ENCODE measurements around the gene FSIP1.

The FSIP1 gene

DNA sequence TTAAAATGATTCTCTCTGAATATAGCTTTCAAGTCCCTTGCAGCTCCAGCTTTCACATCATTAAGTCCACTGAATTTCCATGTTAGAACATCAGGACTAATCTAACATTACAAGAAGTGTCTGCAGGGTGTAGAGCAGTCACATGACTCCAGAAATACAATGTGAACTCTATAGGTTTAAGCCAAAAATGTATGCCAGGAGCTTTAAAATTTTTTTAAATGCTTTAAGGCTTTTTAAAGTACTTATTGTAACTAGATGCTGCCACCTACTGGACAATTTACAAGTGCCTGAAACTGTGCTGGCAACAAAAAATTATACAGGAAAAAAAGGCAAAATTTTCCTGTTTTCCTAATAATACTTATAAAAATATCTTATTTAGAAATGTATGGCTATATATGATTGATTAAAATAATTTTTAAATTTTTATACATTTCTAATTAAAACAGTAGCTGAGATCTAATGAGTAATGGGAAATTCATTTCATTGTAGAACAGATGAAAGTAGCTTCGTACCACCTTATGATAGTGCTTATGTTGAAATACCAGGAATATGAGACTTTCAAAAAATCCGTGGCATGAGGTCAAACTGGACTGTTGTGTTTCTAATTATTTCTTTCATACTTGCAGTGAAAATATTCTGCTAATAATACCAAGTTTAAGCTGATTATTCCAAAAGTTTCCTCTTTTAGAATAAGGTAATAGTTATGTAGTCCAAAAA is 25.7 kb downstream of the FSIP1 start:
- peak; percentile 55 to 63 for DNase-seq (ENCODE audit: low read depth in 2 of 2)

DNA sequence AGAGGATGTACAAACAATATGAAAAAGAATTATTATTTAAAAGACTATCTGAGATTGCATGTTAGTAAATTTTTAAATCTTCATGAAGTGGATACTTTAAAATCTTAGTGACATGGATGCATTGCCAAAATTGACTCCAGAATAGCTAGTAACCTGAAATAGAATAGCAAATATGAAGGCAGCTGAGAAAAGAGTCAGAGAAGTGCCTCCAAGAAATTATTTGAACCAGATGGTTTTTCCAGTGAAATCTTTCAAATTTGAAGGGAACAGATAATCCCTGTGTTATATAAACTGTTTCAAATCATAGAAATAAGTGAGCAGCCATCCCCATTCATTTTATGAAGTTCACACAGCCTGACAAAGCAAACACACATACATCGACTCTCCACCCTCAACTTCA is 29.6 kb downstream of the FSIP1 start:
- no peak for DNase-seq (ENCODE audit: low read depth in 2 of 2)

DNA sequence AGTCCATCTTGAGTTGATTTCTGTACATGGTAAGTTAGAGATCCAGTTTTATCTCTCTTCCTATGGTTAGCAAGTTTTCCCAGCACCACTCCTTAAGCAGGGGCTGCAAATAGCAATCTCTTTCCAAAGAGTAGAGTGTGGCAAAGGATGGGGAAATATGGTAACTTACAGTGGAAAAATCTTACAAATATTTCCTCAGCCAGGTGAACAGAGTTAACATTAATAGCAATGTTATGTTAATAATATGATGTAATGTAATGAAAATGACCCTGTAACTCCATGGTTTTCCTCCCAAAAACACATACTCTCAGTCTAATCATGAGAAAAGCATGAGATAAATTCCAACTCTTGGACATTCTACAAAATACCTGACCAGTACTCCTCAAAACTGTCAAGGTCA is 30.4 kb downstream of the FSIP1 start:
- DNase-seq (ENCODE audit: low read depth in 2 of 2): no peak

DNA sequence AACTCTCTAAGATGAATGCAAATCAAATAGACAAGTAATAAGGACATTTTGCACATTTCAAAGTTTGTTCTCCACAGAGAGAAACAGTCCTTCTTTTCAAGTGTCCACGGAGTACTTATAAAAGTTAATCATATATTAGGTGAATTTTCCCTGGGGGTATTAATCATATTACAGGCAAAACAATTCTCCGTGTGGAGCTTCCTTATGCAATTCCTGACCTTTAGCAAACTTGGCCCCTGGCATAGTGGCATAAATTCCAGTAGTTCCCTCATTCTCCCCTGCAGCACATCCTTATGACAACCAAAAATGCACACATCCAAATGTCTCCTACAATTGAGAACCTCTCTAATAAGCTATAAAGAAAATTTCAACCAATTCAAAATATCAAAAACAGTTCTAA is 34.4 kb downstream of the FSIP1 start:
- no peak for DNase-seq (ENCODE audit: low read depth in 2 of 2)

DNA sequence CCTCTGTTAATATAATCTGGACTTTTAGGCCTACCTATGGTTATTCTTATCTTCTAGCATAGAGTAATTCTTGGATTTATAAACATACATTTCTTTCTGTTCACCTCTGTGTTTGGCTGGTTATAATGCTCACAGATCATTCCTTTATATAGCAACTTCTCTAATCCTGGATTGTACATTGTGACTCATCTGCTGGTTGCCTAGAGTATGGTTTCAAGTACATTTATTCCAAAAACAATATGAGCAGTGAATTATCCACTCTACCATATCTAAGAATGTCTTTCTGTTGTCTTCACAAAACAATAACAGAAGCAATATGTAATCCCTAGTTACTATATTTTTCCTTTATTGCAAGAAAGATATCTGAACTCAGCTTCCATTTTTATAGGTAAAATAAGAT is 35.3 kb downstream of the FSIP1 start:
- DNase-seq (ENCODE audit: low read depth in 2 of 2): no peak

DNA sequence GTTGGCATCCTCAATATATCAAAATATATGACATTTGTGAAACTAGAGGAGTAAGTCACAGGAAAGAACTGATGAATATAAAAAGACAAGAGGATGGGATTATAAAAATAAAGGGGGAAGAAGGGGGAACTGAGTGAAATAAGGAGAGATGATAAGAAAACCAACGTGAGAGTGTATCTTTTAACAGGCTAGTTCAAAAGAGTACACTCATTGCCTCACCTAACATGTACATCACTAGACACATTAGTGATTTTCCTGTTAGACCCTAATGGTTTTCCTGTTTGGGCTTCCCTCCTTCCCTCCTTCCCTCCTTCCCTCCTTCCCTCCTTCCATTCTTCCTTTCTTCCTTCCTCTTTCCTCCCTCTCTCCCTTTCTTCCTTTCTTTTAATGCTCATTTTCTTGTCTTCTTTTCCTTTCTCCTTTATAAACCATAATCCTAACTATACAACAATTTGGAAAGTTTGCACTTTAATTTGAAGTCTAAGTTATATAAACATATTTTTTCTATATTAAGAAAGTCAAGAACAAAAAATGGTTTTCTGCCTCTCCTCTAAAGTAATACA is 35.8 kb downstream of the FSIP1 start:
- no peak for DNase-seq (ENCODE audit: low read depth in 2 of 2)

DNA sequence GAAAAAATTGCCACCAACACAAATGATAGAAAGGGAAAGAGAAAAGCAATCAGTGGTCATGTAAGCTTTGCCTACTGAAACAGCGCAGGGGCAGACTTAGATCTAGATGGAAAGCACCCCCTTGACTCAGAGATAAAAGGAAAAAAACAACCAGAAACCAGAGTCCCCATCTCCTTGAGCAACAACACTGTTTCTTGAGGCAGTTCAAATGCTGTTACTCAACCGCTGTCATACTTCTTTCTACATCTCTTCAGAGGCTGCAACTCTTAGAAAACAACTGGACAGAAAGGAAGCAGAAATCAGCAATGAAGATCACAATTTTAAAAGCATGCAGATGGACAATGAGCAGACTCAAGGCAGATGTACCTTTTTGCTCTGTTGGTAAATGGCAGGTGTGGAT is 36.5 kb downstream of the FSIP1 start:
- DNase-seq (ENCODE audit: low read depth in 2 of 2): no peak

DNA sequence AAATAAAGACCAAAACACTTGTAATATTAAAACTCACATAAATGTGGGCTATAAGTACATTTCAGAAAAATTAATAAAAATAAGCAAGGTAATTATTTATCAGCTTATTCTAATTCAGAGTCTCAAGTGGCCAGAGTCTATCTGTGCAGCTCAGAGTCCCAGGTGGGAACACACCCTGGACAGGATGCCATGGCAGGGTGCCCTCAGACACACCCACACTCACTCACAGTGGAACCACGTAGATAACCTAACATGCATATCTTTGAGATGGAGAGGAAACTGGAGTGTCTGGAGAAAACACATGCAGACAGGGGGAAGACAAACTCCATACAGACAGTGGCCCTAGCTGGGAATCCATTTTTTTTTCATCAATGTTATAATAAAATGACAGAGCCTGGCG is 37.2 kb downstream of the FSIP1 start:
- no peak for DNase-seq (ENCODE audit: low read depth in 2 of 2)

DNA sequence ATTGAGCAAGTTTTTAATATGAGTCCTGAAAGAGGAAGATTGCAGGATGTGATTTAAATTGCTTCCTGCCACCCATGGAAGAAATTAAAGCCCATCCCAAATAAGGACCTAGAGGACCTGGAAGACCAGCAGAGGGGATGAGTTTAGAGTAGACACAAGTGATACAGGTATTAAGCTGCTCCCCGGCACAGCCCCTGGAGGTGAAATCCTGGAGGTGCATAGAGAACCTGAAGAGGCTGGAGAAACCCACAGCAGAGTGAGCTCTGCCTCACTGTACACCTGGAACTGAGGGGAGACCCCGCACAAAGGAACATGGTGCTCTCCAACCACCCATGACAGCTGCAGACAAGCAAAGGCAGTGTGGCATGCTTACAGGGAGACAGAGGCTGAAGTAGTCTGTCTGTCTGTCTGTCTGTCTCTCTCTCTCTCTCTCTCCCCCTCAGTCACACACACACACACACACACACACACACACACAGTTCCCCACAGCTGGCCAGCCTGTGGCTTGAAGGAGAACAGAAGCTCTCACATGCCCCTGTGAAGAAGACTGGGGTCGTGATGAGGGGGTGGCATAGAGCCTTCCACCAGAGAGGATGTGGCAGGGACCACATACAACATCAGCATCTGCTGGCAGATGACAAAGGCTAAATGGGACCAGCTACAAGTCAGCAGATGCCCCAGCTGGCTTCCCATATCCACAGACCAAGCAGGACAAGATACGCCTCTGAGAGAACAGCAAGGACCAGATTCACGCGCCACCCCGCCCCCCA is 38.1 kb downstream of the FSIP1 start:
- DNase-seq (ENCODE audit: low read depth in 2 of 2): no peak

DNA sequence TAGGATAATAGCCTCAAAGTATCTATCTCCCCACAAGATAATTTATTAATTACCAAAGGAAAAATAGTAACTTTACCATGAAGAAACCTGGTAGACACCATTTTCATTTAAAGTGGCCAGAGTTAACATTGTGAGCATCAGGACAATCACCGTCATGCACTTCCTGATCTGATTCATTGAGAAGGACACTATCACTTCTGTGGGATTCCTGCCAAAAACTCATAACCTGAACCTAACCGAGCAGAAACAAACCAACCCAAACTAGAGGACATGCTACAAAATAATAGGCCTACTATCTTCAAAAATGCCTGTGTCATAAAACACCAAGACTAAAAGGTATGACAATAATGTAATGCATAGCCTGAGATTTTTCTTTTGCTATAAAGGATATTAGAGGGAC is 39.0 kb downstream of the FSIP1 start:
- no peak for DNase-seq (ENCODE audit: low read depth in 2 of 2)

DNA sequence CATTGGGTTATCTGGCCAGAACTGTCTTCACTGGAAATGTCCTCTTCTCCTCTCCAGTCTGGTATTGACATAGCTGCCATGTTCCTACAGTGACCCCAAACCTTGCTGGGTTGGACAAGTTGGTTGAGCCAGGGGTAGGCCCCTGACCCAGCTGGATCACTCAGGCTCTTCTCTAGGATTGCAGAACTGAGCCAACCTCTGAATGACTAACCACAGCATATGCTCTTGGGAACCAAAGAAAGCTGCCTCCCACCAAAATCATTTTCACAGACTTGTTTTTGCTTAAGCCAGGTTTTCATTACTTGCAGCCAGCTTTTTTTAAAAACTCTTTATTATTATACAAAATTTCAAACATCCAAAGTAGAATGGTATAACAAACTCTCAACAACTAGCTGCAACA is 41.4 kb downstream of the FSIP1 start:
- no peak for DNase-seq (ENCODE audit: low read depth in 2 of 2)

DNA sequence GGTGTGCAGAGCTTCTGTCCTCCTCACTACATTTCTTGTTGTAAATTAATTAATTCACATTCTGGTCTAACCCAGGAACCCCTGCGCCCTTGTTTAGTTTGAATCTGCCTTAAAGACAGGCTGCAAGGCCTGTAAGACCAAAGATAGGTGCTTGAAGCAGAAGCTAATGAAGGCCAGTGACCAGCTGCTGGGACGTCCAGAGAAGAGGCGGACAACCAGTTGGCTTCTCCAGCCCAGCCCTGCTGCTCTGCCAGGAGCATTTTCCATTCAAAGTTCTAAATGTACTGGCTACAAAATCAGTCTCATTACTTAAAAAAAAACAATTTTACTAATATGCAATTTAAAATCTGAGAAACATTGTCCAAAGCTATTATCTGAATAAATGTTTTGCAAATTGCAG is 43.6 kb downstream of the FSIP1 start:
- DNase-seq (ENCODE audit: low read depth in 2 of 2): no peak

DNA sequence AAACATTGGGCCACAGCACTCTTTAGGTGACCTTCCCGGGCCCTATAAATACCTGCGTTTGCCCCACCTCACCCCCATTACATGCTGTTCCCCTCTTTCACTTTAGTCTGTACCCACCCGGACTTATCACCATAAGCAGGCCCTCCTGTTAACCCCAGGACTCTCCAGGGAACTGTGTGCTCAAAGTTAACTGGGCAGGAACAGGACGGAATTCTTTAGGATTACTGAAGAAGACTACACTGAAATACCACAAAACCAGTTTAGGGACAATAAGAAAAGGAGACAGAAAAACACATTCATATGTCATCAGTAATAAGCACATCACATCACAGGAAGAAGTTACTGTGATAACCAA is 45.5 kb downstream of the FSIP1 start:
- DNase-seq (ENCODE audit: low read depth in 2 of 2): no peak

DNA sequence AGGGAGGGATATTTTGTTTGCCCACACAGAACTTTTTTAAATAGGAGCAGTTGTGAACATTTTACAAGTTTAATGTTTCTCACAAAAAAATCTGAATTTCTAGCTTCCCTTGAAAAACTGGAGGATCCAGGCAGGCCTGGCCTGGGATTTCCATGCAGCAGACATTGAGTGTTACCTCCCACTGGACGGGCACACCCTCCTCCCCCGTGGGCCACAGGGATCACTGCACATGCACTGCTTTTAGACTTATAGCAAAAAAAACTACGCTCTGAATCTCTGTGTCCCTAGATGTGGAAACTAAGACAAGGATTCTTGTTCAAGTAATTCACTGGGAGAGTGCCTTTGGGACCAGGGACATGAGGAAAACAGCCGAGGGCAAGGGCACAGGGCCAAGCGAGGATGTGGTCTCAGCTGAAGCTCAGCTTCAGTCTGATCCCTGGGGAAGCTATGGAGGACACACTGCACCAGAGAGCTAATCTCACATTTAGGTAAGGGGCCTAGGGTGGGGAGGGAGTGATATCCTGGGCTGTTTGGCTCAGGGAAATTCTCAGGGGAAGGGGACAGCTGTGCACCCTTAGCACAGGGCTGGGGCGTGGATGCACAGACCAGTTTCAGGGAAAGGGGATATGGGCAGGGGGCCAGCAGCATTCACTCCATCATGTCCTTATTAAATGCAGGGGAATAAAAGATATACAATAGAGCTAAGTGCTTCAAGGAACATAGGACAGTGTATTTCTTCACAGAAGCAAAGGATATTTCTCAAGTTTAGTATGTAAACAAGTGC is 46.0 kb downstream of the FSIP1 start:
- no peak for DNase-seq (ENCODE audit: low read depth in 2 of 2)

DNA sequence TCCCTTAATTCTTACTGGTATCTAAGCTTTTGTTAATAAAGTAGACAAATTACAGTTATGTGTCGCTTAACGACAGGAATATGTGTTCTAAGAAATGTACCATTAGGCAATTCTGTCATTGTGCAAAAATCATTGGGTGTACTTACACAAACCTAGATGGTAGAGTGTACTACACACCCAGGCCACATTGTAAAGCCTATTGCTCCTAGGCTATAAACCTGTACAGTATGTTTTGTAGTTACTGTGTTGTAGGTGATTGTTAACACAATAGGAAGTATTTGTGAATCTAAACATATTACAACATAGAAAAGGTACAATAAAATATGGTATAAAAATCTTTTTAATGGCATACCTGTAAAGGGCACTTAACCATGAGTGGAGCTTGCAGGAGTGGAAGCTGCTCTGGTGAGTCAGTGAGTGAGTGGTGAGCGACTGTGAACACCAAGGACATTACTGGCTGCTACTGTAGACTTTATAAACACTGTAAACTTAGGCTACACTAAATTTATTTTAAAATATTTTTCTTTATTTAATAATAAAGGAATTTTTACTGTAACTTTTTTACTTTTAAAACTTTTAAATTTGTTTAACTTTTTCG is 47.4 kb downstream of the FSIP1 start:
- no peak for DNase-seq (ENCODE audit: low read depth in 2 of 2)

DNA sequence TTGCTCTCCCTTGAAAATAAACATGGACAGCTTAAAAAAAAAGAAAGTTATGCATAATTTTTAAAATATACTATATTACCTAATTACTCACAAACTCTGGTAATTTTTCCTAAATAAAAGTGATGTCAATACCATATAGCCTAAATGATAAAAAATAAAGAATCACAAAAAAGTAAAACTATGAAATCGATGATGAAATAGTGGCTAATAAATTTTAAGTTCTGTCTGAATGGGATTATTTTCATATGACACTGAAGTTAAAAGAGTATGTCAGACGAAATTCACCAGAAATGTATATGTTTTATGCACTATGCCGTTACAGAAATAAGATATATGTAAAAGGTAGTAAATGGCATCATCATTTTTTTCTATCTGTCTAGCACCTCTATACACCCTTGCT is 51.4 kb downstream of the FSIP1 start:
- DNase-seq (ENCODE audit: low read depth in 2 of 2): no peak

DNA sequence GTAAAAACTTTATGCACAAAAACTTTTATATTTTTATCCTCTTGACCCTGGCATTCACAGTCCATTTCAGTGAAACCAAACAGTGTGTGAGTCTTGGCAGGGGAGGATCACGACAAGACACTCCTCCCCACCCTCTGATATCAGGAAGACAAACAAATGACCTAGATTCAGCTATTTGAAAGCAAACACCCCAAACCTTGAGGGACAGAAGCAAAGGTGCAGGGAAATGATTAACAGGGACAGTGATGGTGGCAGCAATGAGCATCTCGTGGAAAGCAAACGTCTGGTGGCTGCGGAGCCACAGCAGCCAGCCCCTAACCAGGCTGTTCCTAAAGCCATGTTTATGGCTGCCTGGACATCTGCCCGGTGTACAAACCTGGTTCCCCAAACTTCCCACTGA is 52.1 kb downstream of the FSIP1 start:
- DNase-seq (ENCODE audit: low read depth in 2 of 2): no peak

DNA sequence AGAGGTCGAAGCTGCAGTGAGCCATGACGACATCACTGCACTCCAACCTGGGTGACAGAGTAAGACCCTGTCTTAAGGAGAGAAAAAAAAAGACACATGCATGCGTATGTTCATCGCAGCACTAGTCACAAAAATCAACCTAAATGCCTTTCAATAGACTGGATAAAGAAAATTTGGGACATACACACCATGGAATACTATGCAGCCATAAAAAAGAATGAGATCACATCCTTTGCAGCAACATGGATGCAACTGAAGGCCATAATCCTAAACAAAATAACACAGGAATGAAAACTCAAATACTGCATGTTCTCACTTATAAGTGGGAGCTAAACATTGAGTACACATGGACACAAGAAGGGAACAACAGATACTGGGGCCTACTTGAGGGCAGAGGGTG is 53.1 kb downstream of the FSIP1 start:
- DNase-seq (ENCODE audit: low read depth in 2 of 2): no peak

DNA sequence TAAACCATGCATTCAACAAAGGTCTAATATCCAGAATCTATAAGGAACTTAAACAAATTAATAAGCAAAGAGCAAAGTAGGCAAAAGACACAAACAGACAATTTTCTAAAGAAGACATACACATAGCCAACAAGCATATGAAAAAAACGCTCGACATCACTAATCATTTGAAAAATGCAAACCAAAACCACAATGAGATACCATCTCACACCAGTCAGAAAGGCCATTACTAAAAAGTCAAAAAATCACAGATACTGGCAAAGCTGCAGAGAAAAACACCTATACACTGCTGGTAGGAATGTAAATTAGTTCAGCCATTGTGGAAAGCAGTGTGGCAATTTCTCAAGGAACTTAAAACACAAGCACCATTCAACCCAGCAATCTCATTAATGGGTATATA is 53.8 kb downstream of the FSIP1 start:
- no peak for DNase-seq (ENCODE audit: low read depth in 2 of 2)

DNA sequence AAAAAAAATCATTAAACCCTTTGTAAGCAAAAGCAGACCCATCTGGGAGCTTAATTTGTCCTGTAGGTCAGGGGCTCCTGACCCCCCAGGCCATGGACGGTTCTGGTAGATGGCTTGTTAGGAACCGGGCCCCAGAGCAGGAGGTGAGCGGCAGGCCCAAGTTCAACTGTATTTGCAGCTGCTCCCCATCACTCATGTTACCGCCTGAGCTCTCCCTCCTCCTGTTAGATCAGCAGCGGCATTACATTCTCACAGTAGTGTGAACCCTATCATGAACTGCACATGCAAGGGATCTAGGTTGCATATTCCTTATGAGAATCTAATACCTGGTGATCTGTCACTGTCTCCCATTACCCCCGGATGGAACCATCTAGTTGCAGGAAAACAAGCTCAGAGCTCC is 60.7 kb downstream of the FSIP1 start:
- DNase-seq (ENCODE audit: low read depth in 2 of 2): no peak

DNA sequence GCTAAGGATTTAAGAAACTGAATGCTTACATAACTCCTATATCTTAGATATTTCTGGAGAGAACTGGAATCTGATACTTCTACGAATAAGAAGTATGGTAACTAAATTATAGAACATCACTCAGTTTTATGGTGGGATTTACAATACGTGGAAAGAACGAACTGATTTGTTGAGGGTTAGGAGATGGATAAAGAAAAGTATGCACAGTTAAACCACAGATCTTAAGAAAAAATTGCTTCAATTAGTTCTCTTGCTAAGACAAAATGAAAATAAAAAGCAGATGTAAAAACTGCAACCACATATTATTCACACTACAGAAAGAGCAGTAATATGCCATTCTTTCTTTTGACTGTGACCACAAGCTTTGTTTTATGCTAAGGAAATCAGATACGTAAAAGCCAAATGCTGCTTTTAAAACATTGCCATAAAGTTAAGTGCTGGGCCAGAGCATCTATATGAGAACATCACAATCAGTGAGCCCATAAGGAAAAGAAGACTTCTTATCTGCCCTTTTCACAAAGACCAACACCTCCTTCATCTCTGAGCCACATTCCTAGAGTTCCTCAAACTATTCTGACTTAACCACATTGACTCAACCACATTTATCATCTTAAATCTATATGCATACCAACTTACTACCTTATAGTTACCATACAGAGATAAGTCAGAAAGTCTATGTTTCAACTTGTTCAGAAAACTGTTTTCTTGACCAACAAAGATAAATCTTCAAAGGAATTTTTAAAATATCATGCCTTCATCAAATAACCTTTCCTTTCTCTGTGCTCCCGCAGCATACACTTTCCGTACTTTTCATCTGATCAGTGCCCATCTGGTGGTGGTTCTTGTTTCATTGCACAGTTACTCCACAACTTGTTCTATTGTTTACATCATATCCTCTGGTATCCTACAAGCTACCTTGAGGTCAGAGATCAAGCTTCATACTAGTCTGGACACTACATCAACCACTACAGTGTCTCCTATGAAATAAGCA is 61.7 kb downstream of the FSIP1 start:
- peak; percentile 94 to 95 for DNase-seq (ENCODE audit: low read depth in 2 of 2)
